Activated gamma-delta T cell treated with Interleukin-2 at 50 U/mL for 16 hours (primary cell): ENCODE measurements around the gene CCBE1.
"Not testable (repeated sequence)": the region's sequence is repeated elsewhere in the genome, so short reads cannot be mapped to it uniquely, and the experiment has no call there.

ENCODE experiments used
- DNase-seq: peaks from one replicate; pipeline ENCODE4 v3.0.0-alpha.2; 2020

Gene CCBE1

GRCh38 chr18:59650266-59650820 is 46.9 kb downstream of the CCBE1 start:
- DNase-seq, result no peak

GRCh38 chr18:59649591-59649990 is 47.6 kb downstream of the CCBE1 start:
- no peak for DNase-seq

GRCh38 chr18:59648469-59648868 is 48.8 kb downstream of the CCBE1 start:
- not testable (repeated sequence) for DNase-seq

GRCh38 chr18:59646963-59647307 is 50.3 kb downstream of the CCBE1 start:
- DNase-seq, result no peak

- DNase-seq, result no peak
Observed at GRCh38 chr18:59646228-59646962, 50.8 kb downstream of the CCBE1 start.

- no peak for DNase-seq
Observed at GRCh38 chr18:59643740-59644139, 53.5 kb downstream of the CCBE1 start.

GRCh38 chr18:59640721-59641120 is 56.5 kb downstream of the CCBE1 start:
- DNase-seq, result no peak

- DNase-seq, result no peak
Observed at GRCh38 chr18:59639821-59640220, 57.4 kb downstream of the CCBE1 start.

- no peak for DNase-seq
Observed at GRCh38 chr18:59639136-59639535, 58.1 kb downstream of the CCBE1 start.

- DNase-seq, result no peak
Observed at GRCh38 chr18:59633961-59634485, 63.2 kb downstream of the CCBE1 start.

- no peak for DNase-seq
Observed at GRCh38 chr18:59633317-59633716, 63.9 kb downstream of the CCBE1 start.

- DNase-seq, result no peak
Observed at GRCh38 chr18:59631583-59632181, 65.5 kb downstream of the CCBE1 start.

GRCh38 chr18:59629894-59630293 is 67.3 kb downstream of the CCBE1 start:
- DNase-seq, result no peak

- no peak for DNase-seq
Observed at GRCh38 chr18:59628995-59629394, 68.2 kb downstream of the CCBE1 start.

- DNase-seq, result no peak
Observed at GRCh38 chr18:59627414-59627813, 69.8 kb downstream of the CCBE1 start.

- DNase-seq, result no peak
Observed at GRCh38 chr18:59624369-59624765, 72.9 kb downstream of the CCBE1 start.

- no peak for DNase-seq
Observed at GRCh38 chr18:59623456-59624368, 73.5 kb downstream of the CCBE1 start.

- no peak for DNase-seq
Observed at GRCh38 chr18:59621027-59621426, 76.2 kb downstream of the CCBE1 start.

- DNase-seq, result no peak
Observed at GRCh38 chr18:59620381-59620780, 76.8 kb downstream of the CCBE1 start.

GRCh38 chr18:59619816-59620215 is 77.4 kb downstream of the CCBE1 start:
- DNase-seq, result no peak

- DNase-seq, result no peak
Observed at GRCh38 chr18:59617468-59617932, 79.7 kb downstream of the CCBE1 start.

GRCh38 chr18:59616501-59616900 is 80.7 kb downstream of the CCBE1 start:
- DNase-seq, result no peak

- DNase-seq, result no peak
Observed at GRCh38 chr18:59613903-59614302, 83.3 kb downstream of the CCBE1 start.
